Glutamatergic neuron (in vitro differentiated cells): ENCODE results near the gene TUT7. TPM values are rescaled to one million over a fixed set of nuclear protein-coding genes. Genes with fewer than 3 reads are reported as not detected.
"Not testable (repeated sequence)": the region's sequence is repeated elsewhere in the genome, so short reads cannot be mapped to it uniquely, and the experiment has no call there.

Experiments
- DNase-seq: peaks from one replicate; pipeline ENCODE4 v3.0.0; 2022
- H3K27ac Mint-ChIP-seq: one replicate; pipeline ENCODE4 v1.8.0; 2020; ENCODE audit warnings: mild to moderate bottlenecking, mixed read lengths, inconsistent platforms; ENCODE audit not compliant: unreplicated experiment
- H3K27me3 Mint-ChIP-seq: one replicate; pipeline ENCODE4 v1.8.0; 2020; ENCODE audit warnings: mild to moderate bottlenecking, moderate library complexity, mixed read lengths, inconsistent platforms; ENCODE audit not compliant: unreplicated experiment
- H3K36me3 Mint-ChIP-seq: one replicate; pipeline ENCODE4 v1.8.0; 2020; ENCODE audit warnings: mild to moderate bottlenecking, mixed read lengths, inconsistent platforms; ENCODE audit not compliant: unreplicated experiment
- H3K4me1 Mint-ChIP-seq: one replicate; pipeline ENCODE4 v1.8.0; 2020; ENCODE audit warnings: mild to moderate bottlenecking, low read depth, mixed read lengths, inconsistent platforms; ENCODE audit not compliant: unreplicated experiment
- H3K4me3 Mint-ChIP-seq: one replicate; pipeline ENCODE4 v1.8.0; 2020; ENCODE audit warnings: mild to moderate bottlenecking, mixed read lengths, inconsistent platforms; ENCODE audit not compliant: unreplicated experiment
- H3K9me3 Mint-ChIP-seq: one replicate; pipeline ENCODE4 v1.8.0; 2020; ENCODE audit warnings: mild to moderate bottlenecking, moderate library complexity, mixed read lengths, inconsistent platforms; ENCODE audit not compliant: unreplicated experiment
- total RNA-seq: library from RNA; stranded (reverse); fragmentation: NEBNext Ultra II Directional; extraction: Animal tissue kit (Norgen Biotek cat#: 25700); gene quantifications from one replicate; pipeline ENCODE4 v1.2.1, GENCODE V29; 2021; ENCODE audit not compliant: unreplicated experiment
- TF ChIP-seq, protein P1 (sequence below): fragments of 200-600 bp; sonication (generic); IDR thresholded peaks from one replicate; pipeline ENCODE4 v1.5.0; 2021; ENCODE audit not compliant: partially characterized antibody, unreplicated experiment

Gene TUT7
- total RNA-seq, 1 donor from 2014 or later, result 29.4 TPM

DNA sequence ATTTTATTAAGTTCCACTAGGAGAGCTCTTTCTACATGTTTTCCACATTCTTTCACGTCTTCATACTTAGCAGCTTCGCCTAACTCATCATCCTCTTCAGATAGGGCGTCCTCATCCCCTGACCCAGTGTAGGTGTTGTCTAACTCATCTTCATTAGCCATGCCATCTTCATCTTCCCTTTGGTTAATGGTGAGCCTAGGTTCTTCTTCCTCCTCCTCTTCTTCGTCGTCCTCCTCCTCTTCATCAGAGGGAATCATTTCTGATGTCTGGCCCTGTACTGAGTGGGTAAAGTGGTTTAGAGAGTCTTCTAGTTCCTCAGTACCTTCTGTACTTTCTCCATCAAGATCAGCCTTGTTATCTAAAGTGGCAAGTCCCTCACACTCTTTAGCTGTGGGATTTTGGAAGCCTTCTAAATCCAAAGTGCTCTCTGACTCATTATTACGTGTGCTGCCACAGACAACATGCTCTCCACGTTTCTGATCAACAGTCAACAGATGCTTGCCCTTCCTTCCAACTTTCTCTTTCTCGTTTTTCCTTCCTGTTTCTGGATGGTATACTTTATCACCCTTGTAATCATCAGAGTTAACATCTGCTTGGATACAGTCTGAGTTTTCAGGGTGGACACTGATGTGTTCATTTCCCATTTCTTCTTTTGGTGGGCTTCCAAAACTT lies 31.1 kb downstream of the TUT7 start:
- Mint-ChIP-seq H3K36me3 (peaks cover 8% of the 10 kb centered on the region), H3K4me3 (no peak overlapping the region), H3K27me3 (no peaks in the 10 kb centered on the region), H3K9me3 (no peaks in the 10 kb centered on the region), H3K4me1 (no peaks in the 10 kb centered on the region), H3K27ac (no peak overlapping the region)
- TF ChIP-seq, protein P1, sequence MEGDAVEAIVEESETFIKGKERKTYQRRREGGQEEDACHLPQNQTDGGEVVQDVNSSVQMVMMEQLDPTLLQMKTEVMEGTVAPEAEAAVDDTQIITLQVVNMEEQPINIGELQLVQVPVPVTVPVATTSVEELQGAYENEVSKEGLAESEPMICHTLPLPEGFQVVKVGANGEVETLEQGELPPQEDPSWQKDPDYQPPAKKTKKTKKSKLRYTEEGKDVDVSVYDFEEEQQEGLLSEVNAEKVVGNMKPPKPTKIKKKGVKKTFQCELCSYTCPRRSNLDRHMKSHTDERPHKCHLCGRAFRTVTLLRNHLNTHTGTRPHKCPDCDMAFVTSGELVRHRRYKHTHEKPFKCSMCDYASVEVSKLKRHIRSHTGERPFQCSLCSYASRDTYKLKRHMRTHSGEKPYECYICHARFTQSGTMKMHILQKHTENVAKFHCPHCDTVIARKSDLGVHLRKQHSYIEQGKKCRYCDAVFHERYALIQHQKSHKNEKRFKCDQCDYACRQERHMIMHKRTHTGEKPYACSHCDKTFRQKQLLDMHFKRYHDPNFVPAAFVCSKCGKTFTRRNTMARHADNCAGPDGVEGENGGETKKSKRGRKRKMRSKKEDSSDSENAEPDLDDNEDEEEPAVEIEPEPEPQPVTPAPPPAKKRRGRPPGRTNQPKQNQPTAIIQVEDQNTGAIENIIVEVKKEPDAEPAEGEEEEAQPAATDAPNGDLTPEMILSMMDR, result no peak
- DNase-seq, result no peak

GRCh38 chr9:86321373-86321772 lies 32.8 kb downstream of the TUT7 start:
- Mint-ChIP-seq H3K27me3 (no peaks in the 10 kb centered on the region), H3K9me3 (no peaks in the 10 kb centered on the region), H3K4me3 (no peak overlapping the region), H3K36me3 (peaks cover 8% of the 10 kb centered on the region), H3K27ac (no peak overlapping the region), H3K4me1 (no peaks in the 10 kb centered on the region)
- DNase-seq, result no peak
- TF ChIP-seq, protein P1, result no peak

- H3K27me3 Mint-ChIP-seq, result no peaks in the 10 kb centered on the region
- H3K4me3 Mint-ChIP-seq, result no peak overlapping the region
- no peak for DNase-seq
- H3K36me3 Mint-ChIP-seq, result peaks cover 9% of the 10 kb centered on the region
- TF ChIP-seq, protein P1, result no peak
- no peaks in the 10 kb centered on the region for H3K9me3 Mint-ChIP-seq
- no peaks in the 10 kb centered on the region for H3K4me1 Mint-ChIP-seq
- H3K27ac Mint-ChIP-seq, result no peak overlapping the region
These were observed 36.0 kb downstream of the TUT7 start for GRCh38 chr9:86318187-86318586.

DNA sequence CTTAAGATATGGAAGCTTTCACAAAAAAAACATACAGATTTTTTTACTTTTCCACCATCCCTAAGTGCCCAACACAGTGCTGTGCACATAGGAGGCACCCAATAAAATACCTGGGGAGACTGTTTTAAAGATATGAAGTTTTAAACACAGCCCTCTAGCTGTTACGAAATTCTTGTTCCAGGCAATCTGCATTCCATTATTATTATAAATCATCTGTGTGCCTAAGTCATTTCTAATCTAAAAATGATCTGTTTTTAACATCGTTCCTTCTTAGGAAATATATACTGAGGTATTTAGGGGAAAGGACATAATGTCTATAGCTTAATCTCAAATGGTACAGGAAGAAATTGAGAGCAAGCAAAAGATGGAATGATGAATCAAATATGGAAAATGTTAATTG lies 39.1 kb downstream of the TUT7 start:
- H3K27me3 Mint-ChIP-seq, result peaks cover 2% of the 10 kb centered on the region
- no peak overlapping the region for H3K27ac Mint-ChIP-seq
- H3K36me3 Mint-ChIP-seq, result peaks cover 20% of the 10 kb centered on the region
- no peak overlapping the region for H3K4me3 Mint-ChIP-seq
- TF ChIP-seq, protein P1, result no peak
- peaks cover 4% of the 10 kb centered on the region for H3K9me3 Mint-ChIP-seq
- DNase-seq, result no peak
- H3K4me1 Mint-ChIP-seq, result no peaks in the 10 kb centered on the region

GRCh38 chr9:86312959-86313358 lies 41.3 kb downstream of the TUT7 start:
- H3K9me3 Mint-ChIP-seq, H3K4me3 Mint-ChIP-seq, H3K27ac Mint-ChIP-seq, DNase-seq, H3K4me1 Mint-ChIP-seq, H3K27me3 Mint-ChIP-seq: not testable (repeated sequence)
- peaks cover 27% of the 10 kb centered on the region for H3K36me3 Mint-ChIP-seq
